Measurements from ENCODE around the gene CTTN.

Gene CTTN

GRCh38 chr11:70359451-70360205, 38.7 kb upstream of the CTTN start:
- Histone ChIP-seq H3K27ac (ENCODE audit: low read depth, low read length, poor library complexity, severe bottlenecking) (no peak overlapping the region), H3K4me2 (ENCODE audit: low read length) (no peak overlapping the region), H3K9me3 (ENCODE audit: low read length) (no peaks in the 10 kb centered on the region), H3K9ac (ENCODE audit: low read length) (no peak overlapping the region), H3K27me3 (ENCODE audit: insufficient read depth, low read length) (no peaks in the 10 kb centered on the region), H3K79me2 (ENCODE audit: insufficient read depth, low read length) (no peaks in the 10 kb centered on the region), H3K4me1 (ENCODE audit: insufficient read depth, low read length, severe bottlenecking) (peaks cover 7% of the 10 kb centered on the region), H3K36me3 (ENCODE audit: insufficient read depth, low read length) (peaks cover 79% of the 10 kb centered on the region), H2AFZ (ENCODE audit: low read length) (no peak overlapping the region), H4K20me1 (ENCODE audit: insufficient read depth, low read length) (no peaks in the 10 kb centered on the region), H3F3A (ENCODE audit: insufficient read depth, low read length) (no peaks in the 10 kb centered on the region), H3K9me2 (ENCODE audit: low read depth, low read length) (no peaks in the 10 kb centered on the region), H3K4me3 (ENCODE audit: low read depth, low read length, poor library complexity, severe bottlenecking) (no peak overlapping the region)
- no peak for TF ChIP-seq CTCF (IDR thresholded peaks at IDR 0.05; ENCODE audit: low read length)
- TF ChIP-seq EZH2 (IDR thresholded peaks at IDR 0.05; ENCODE audit: borderline replicate concordance, low read length), result no peak

- Histone ChIP-seq H3K9me3 (ENCODE audit: low read length) (no peaks in the 10 kb centered on the region), H3K4me1 (ENCODE audit: insufficient read depth, low read length, severe bottlenecking) (peaks cover 12% of the 10 kb centered on the region), H3K36me3 (ENCODE audit: insufficient read depth, low read length) (peaks cover 74% of the 10 kb centered on the region), H3K9me2 (ENCODE audit: low read depth, low read length) (no peaks in the 10 kb centered on the region), H3K9ac (ENCODE audit: low read length) (no peak overlapping the region), H3K4me2 (ENCODE audit: low read length) (no peak overlapping the region), H3F3A (ENCODE audit: insufficient read depth, low read length) (no peaks in the 10 kb centered on the region), H3K4me3 (ENCODE audit: low read depth, low read length, poor library complexity, severe bottlenecking) (no peak overlapping the region), H3K79me2 (ENCODE audit: insufficient read depth, low read length) (no peaks in the 10 kb centered on the region), H4K20me1 (ENCODE audit: insufficient read depth, low read length) (no peaks in the 10 kb centered on the region), H2AFZ (ENCODE audit: low read length) (no peak overlapping the region), H3K27me3 (ENCODE audit: insufficient read depth, low read length) (no peaks in the 10 kb centered on the region), H3K27ac (ENCODE audit: low read depth, low read length, poor library complexity, severe bottlenecking) (no peak overlapping the region)
- TF ChIP-seq CTCF (IDR thresholded peaks at IDR 0.05; ENCODE audit: low read length) (no peak), EZH2 (IDR thresholded peaks at IDR 0.05; ENCODE audit: borderline replicate concordance, low read length) (no peak)
These were observed 38.1 kb upstream of the CTTN start for GRCh38 chr11:70360211-70360610.

- Histone ChIP-seq H3F3A (ENCODE audit: insufficient read depth, low read length) (no peaks in the 10 kb centered on the region), H3K9me3 (ENCODE audit: low read length) (peaks cover 3% of the 10 kb centered on the region; the same call in 1 of the 2 replicates), H3K4me1 (ENCODE audit: insufficient read depth, low read length, severe bottlenecking) (peaks cover 21% of the 10 kb centered on the region), H3K27me3 (ENCODE audit: insufficient read depth, low read length) (no peaks in the 10 kb centered on the region), H3K4me2 (ENCODE audit: low read length) (peak overlapping the region; percentile 50), H3K9me2 (ENCODE audit: low read depth, low read length) (no peaks in the 10 kb centered on the region), H3K36me3 (ENCODE audit: insufficient read depth, low read length) (peaks cover 70% of the 10 kb centered on the region), H4K20me1 (ENCODE audit: insufficient read depth, low read length) (no peaks in the 10 kb centered on the region), H3K27ac (ENCODE audit: low read depth, low read length, poor library complexity, severe bottlenecking) (peak overlapping the region; percentile 63), H2AFZ (ENCODE audit: low read length) (no peak overlapping the region), H3K79me2 (ENCODE audit: insufficient read depth, low read length) (no peaks in the 10 kb centered on the region), H3K4me3 (ENCODE audit: low read depth, low read length, poor library complexity, severe bottlenecking) (no peak overlapping the region), H3K9ac (ENCODE audit: low read length) (no peak overlapping the region)
- TF ChIP-seq EZH2 (IDR thresholded peaks at IDR 0.05; ENCODE audit: borderline replicate concordance, low read length) (no peak), CTCF (IDR thresholded peaks at IDR 0.05; ENCODE audit: low read length) (no peak)
These were observed 34.2 kb upstream of the CTTN start for GRCh38 chr11:70364178-70364577.

Data from OCI-LY1 (cell line).